GM23338 (cell line): ENCODE results near the gene NRP1. TPM values are rescaled to one million over a fixed set of nuclear protein-coding genes. Genes with fewer than 3 reads are reported as not detected.

ENCODE experiments used
- ATAC-seq: fragments of 200-7000 bp; cut with Tn5 transposase; 3 replicates; pipeline ENCODE4 v1.9.1; 2020
- DNase-seq: peaks from one replicate; pipeline ENCODE4 v3.0.0-alpha.2; 2015; ENCODE audit warnings: low spot score
- H2AFZ ChIP-seq: fragments of 200-600 bp; sonication (generic); 2 replicates; pipeline ENCODE4 v1.8.0; 2016; ENCODE audit warnings: antibody characterized with exemption, mild to moderate bottlenecking, moderate library complexity
- H3F3A ChIP-seq: fragments of 200-600 bp; sonication (generic); replicated peaks from 2 replicates; pipeline ENCODE4 v1.8.0; 2017; ENCODE audit warnings: antibody characterized with exemption, mixed run types, low read depth
- H3K27ac ChIP-seq: fragments of 200-600 bp; sonication (generic); 2 replicates; pipeline ENCODE4 v1.6.1; 2016; ENCODE audit warnings: low read depth
- H3K27me3 ChIP-seq: fragments of 200-600 bp; sonication (generic); 2 replicates; pipeline ENCODE4 v1.8.0; 2016; ENCODE audit warnings: mild to moderate bottlenecking, mixed run types, moderate library complexity; ENCODE audit not compliant: insufficient read depth
- H3K36me3 ChIP-seq: fragments of 200-600 bp; sonication (generic); 2 replicates; pipeline ENCODE4 v1.8.0; 2016; ENCODE audit warnings: mild to moderate bottlenecking; ENCODE audit not compliant: insufficient read depth
- H3K4me1 ChIP-seq: fragments of 200-600 bp; sonication (generic); 2 replicates; pipeline ENCODE4 v1.8.0; 2016; ENCODE audit warnings: mild to moderate bottlenecking, moderate library complexity; ENCODE audit not compliant: insufficient read depth
- H3K4me2 ChIP-seq: fragments of 200-600 bp; sonication (generic); 2 replicates; pipeline ENCODE4 v1.7.1; 2017; ENCODE audit warnings: mixed run types
- H3K4me3 ChIP-seq: fragments of 200-600 bp; sonication (generic); 2 replicates; pipeline ENCODE4 v1.6.1; 2016; ENCODE audit warnings: mixed run types
- H3K79me2 ChIP-seq: fragments of 200-600 bp; sonication (generic); replicated peaks from 2 replicates; pipeline ENCODE4 v1.8.0; 2017; ENCODE audit warnings: mild to moderate bottlenecking; ENCODE audit not compliant: insufficient read depth
- H3K9me2 ChIP-seq: fragments of 200-600 bp; sonication (generic); 2 replicates; pipeline ENCODE4 v1.8.0; 2017; ENCODE audit not compliant: insufficient read depth
- H4K20me1 ChIP-seq: fragments of 200-600 bp; sonication (generic); replicated peaks from 2 replicates; pipeline ENCODE4 v1.8.0; 2017; ENCODE audit warnings: mild to moderate bottlenecking; ENCODE audit not compliant: insufficient read depth
- H3K27ac Mint-ChIP-seq: 2 replicates; pipeline ENCODE4 v1.8.0; 2020; ENCODE audit warnings: inconsistent platforms, mild to moderate bottlenecking, moderate library complexity, mixed read lengths
- H3K27me3 Mint-ChIP-seq: 3 replicates; pipeline ENCODE4 v1.8.0; 2022; ENCODE audit warnings: low read depth, mild to moderate bottlenecking, moderate library complexity, mixed read lengths, inconsistent platforms; ENCODE audit not compliant: insufficient read depth, poor library complexity
- H3K36me3 Mint-ChIP-seq: 3 replicates; pipeline ENCODE4 v1.8.0; 2021; ENCODE audit warnings: low read depth, mild to moderate bottlenecking, inconsistent platforms, moderate library complexity, mixed read lengths
- H3K4me1 Mint-ChIP-seq: 3 replicates; pipeline ENCODE4 v1.8.0; 2020; ENCODE audit warnings: mild to moderate bottlenecking, inconsistent platforms, mixed read lengths
- H3K4me3 Mint-ChIP-seq: 3 replicates; pipeline ENCODE4 v1.8.0; 2021; ENCODE audit warnings: moderate library complexity, mild to moderate bottlenecking, inconsistent platforms, mixed read lengths
- H3K9me3 Mint-ChIP-seq: 3 replicates; pipeline ENCODE4 v1.8.0; 2020; ENCODE audit warnings: moderate library complexity, mild to moderate bottlenecking, inconsistent platforms, mixed read lengths
- CREB1 ChIP-seq: fragments of 250-450 bp; sonication (Bioruptor Pico); IDR thresholded peaks from 2 replicates; pipeline ENCODE4 v1.5.0; 2020; ENCODE audit warnings: low read depth, mild to moderate bottlenecking, moderate library complexity
- CTCF ChIP-seq, 2 experiments: fragments of 200-600 bp in 1 of 2; sonication (generic) in 1 of 2; conservative IDR thresholded peaks; 2 replicates each; pipeline versions ENCODE4 v1.5.1 to v1.6.1; 2016 to 2017; ENCODE audit warnings: antibody characterized with exemption in 2 of 2, low read depth in 2 of 2, mild to moderate bottlenecking in 2 of 2, moderate library complexity in 1 of 2
- ETS1 ChIP-seq: IDR thresholded peaks from 2 replicates; pipeline ENCODE4 v1.6.1; 2016; ENCODE audit warnings: antibody characterized with exemption
- EZH2 ChIP-seq: fragments of 200-600 bp; sonication (generic); IDR thresholded peaks from one replicate; pipeline ENCODE4 v1.8.0; 2017; ENCODE audit warnings: antibody characterized with exemption, mild to moderate bottlenecking, low read depth; ENCODE audit not compliant: unreplicated experiment
- EZH2phosphoT487 ChIP-seq: fragments of 200-600 bp; sonication (generic); IDR thresholded peaks from one replicate; pipeline ENCODE4 v1.8.1; 2018; ENCODE audit warnings: antibody characterized with exemption; ENCODE audit not compliant: unreplicated experiment
- JUNB ChIP-seq: IDR thresholded peaks from one replicate; pipeline ENCODE4 v1.6.1; 2016; ENCODE audit warnings: antibody characterized with exemption; ENCODE audit not compliant: unreplicated experiment
- NANOG ChIP-seq: IDR thresholded peaks from 2 replicates; pipeline ENCODE4 v1.6.1; 2016; ENCODE audit warnings: antibody characterized with exemption, borderline replicate concordance
- POLR2AphosphoS5 ChIP-seq: IDR thresholded peaks from 2 replicates; pipeline ENCODE4 v1.6.1; 2016; ENCODE audit warnings: antibody characterized with exemption, low read depth
- REST ChIP-seq: IDR thresholded peaks from one replicate; pipeline ENCODE4 v1.6.1; 2018; ENCODE audit warnings: antibody characterized with exemption; ENCODE audit not compliant: unreplicated experiment
- STAT1 ChIP-seq: IDR thresholded peaks from one replicate; pipeline ENCODE4 v1.6.1; 2016; ENCODE audit warnings: antibody characterized with exemption; ENCODE audit not compliant: unreplicated experiment
- ZNF114 ChIP-seq: fragments of 250-450 bp; sonication (Bioruptor Pico); IDR thresholded peaks from 2 replicates; pipeline ENCODE4 v1.5.0; 2020; ENCODE audit warnings: mild to moderate bottlenecking, moderate library complexity
- ZNF331 ChIP-seq: fragments of 250-450 bp; sonication (Bioruptor Pico); IDR thresholded peaks from 2 replicates; pipeline ENCODE4 v1.5.0; 2020; ENCODE audit warnings: low read depth, mild to moderate bottlenecking, moderate library complexity
- ZNF462 ChIP-seq: fragments of 250-450 bp; sonication (Bioruptor Pico); IDR thresholded peaks from 2 replicates; pipeline ENCODE4 v1.5.0; 2020; ENCODE audit warnings: mild to moderate bottlenecking, moderate library complexity
- polyA plus RNA-seq: library from polyadenylated mRNA; unstranded; fragments of >200 nt; fragmentation: Nextera tagmentation; extraction: Ambion mirVana; gene quantifications from 2 replicates; pipeline ENCODE4 v1.2.1, GENCODE V29; 2016
- total RNA-seq: library from RNA; depleted of rRNA; stranded (reverse); fragments of >200 nt; shearing (Covaris generic); gene quantifications from 2 replicates; pipeline ENCODE4 v1.2.3, GENCODE V29; 2014

The NRP1 gene
- total and polyA plus RNA-seq, 2 experiments from 2014 or later: 2.9 to 3.5 TPM

- Mint-ChIP-seq H3K9me3 (no peaks in the 10 kb centered on the region), H3K4me1 (peaks cover 9% of the 10 kb centered on the region), H3K27ac (no peak overlapping the region), H3K4me3 (no peak overlapping the region), H3K27me3 (peaks cover 1% of the 10 kb centered on the region), H3K36me3 (no peaks in the 10 kb centered on the region)
- no peaks in the 10 kb centered on the region for H3K9me2 ChIP-seq
- no peaks in the 10 kb centered on the region for H3K27me3 ChIP-seq
- no peak overlapping the region for H3K4me2 ChIP-seq
- peaks cover 7% of the 10 kb centered on the region for H3K4me1 ChIP-seq
- H3K36me3 ChIP-seq: no peaks in the 10 kb centered on the region
- no peak overlapping the region for H2AFZ ChIP-seq
- no peak for TF ChIP-seq ZNF331 (CRISPR knock-in tag)
- no peak for TF ChIP-seq EZH2
- TF ChIP-seq STAT1: no peak
- TF ChIP-seq POLR2AphosphoS5: no peak
- no peak for TF ChIP-seq ZNF462
- no peak for TF ChIP-seq NANOG
- TF ChIP-seq CTCF (conservative IDR thresholded peaks at IDR 0.05; ENCODE audit: low read depth in 2 of 2): no peak
- no peak for TF ChIP-seq JUNB
- TF ChIP-seq EZH2phosphoT487: no peak
- no peak for TF ChIP-seq ETS1
- no peak for TF ChIP-seq CREB1 (CRISPR knock-in tag)
- TF ChIP-seq REST: no peak
- TF ChIP-seq ZNF114 (CRISPR knock-in tag): no peak
- no peak for ATAC-seq
- no peaks in the 10 kb centered on the region for H3F3A ChIP-seq
- H3K4me3 ChIP-seq: no peak overlapping the region
- H4K20me1 ChIP-seq: no peaks in the 10 kb centered on the region
- no peaks in the 10 kb centered on the region for H3K79me2 ChIP-seq
- DNase-seq: no peak
- no peak overlapping the region for H3K27ac ChIP-seq
Measured at GRCh38 chr10:33224251-33224965, 110.1 kb downstream of the NRP1 start.
